K562 (cell line): ENCODE measurements around the gene DDAH2. TPM values are rescaled to one million over a fixed set of nuclear protein-coding genes. Genes with fewer than 3 reads are reported as not detected.
A peak's percentile ranks its signal among the peaks of the same experiment; 100 is the strongest.

ENCODE experiments used
- ADNP ChIP-seq: fragments of 200-800 bp; sonication (Bioruptor generic); IDR thresholded peaks from 2 replicates; pipeline ENCODE4 v1.6.1; 2016; ENCODE audit warnings: missing genetic modification characterization, missing compliant biosample characterization
- ASH1L ChIP-seq: fragments of 450-650 bp; IDR thresholded peaks from 2 replicates; pipeline ENCODE4 v1.6.1; 2018; ENCODE audit warnings: borderline replicate concordance, mild to moderate bottlenecking, low read depth; ENCODE audit not compliant: partially characterized antibody
- ATF7 ChIP-seq: fragments of 450-650 bp; IDR thresholded peaks from 2 replicates; pipeline ENCODE4 v1.7.1; 2014; ENCODE audit warnings: mild to moderate bottlenecking, moderate library complexity
- CC2D1A ChIP-seq: fragments of 450-650 bp; IDR thresholded peaks from 2 replicates; pipeline ENCODE4 v1.6.1; 2017; ENCODE audit warnings: mild to moderate bottlenecking
- E2F1 ChIP-seq: sonication (generic); formaldehyde crosslinking; IDR thresholded peaks from 2 replicates; pipeline ENCODE4 v1.8.1; 2023; ENCODE audit warnings: mild to moderate bottlenecking, missing genetic modification reagents, moderate library complexity
- FUS ChIP-seq: fragments of 200-400 bp; formaldehyde crosslinking; optimal IDR thresholded peaks from 2 replicates; pipeline ENCODE3; 2017; ENCODE audit warnings: low read depth, low read length
- GATAD2B ChIP-seq: fragments of 450-650 bp; IDR thresholded peaks from 2 replicates; pipeline ENCODE4 v1.6.1; 2017; ENCODE audit warnings: mild to moderate bottlenecking, borderline replicate concordance
- HDAC2 ChIP-seq: fragments of 450-650 bp; IDR thresholded peaks from 2 replicates; pipeline ENCODE4 v1.6.1; 2016; ENCODE audit warnings: mild to moderate bottlenecking
- KLF6 ChIP-seq: fragments of 250-450 bp; sonication (Bioruptor Pico); IDR thresholded peaks from 2 replicates; pipeline ENCODE4 v1.4.0; 2020; ENCODE audit warnings: mild to moderate bottlenecking, moderate library complexity, borderline replicate concordance
- MLX ChIP-seq, 2 experiments: fragments of 450-650 bp in 1 of 2; sonication (generic) in 1 of 2; formaldehyde crosslinking; conservative IDR thresholded peaks; 2 replicates each; pipeline versions ENCODE4 v1.4.0 to v1.8.1; 2020 to 2022; ENCODE audit warnings: mild to moderate bottlenecking in 1 of 2, missing genetic modification reagents in 1 of 2
- POLR2AphosphoS5 ChIP-seq: IDR thresholded peaks from 2 replicates; pipeline ENCODE4 v1.6.1; 2011; ENCODE audit warnings: mild to moderate bottlenecking, low read depth, low read length, moderate library complexity; ENCODE audit not compliant: control insufficient read depth, insufficient read depth
- RBM34 ChIP-seq: fragments of 200-400 bp; formaldehyde crosslinking; IDR thresholded peaks from 2 replicates; pipeline ENCODE4 v1.6.1; 2018; ENCODE audit warnings: low read length, borderline replicate concordance; ENCODE audit not compliant: insufficient read depth
- STAG1 ChIP-seq: sonication (generic); formaldehyde crosslinking; IDR thresholded peaks from 2 replicates; pipeline ENCODE4 v1.5.0; 2020; ENCODE audit warnings: missing genetic modification reagents, borderline replicate concordance
- TCF15 ChIP-seq: fragments of 250-450 bp; sonication (Bioruptor Pico); IDR thresholded peaks from 2 replicates; pipeline ENCODE4 v1.8.0; 2022; ENCODE audit warnings: moderate library complexity, mild to moderate bottlenecking, inconsistent platforms
- TSHZ1 ChIP-seq: fragments of 250-450 bp; sonication (Bioruptor Pico); IDR thresholded peaks from 2 replicates; pipeline ENCODE4 v1.4.0; 2020; ENCODE audit warnings: mild to moderate bottlenecking, moderate library complexity
- XRCC5 ChIP-seq: fragments of 200-400 bp; formaldehyde crosslinking; IDR thresholded peaks from 2 replicates; pipeline ENCODE4 v1.6.1; 2017; ENCODE audit warnings: low read depth, mild to moderate bottlenecking, low read length
- YY1 ChIP-seq, 3 experiments: IDR thresholded peaks; 2 replicates each; pipeline ENCODE4 v1.6.1; 2011; ENCODE audit warnings: low read length in 2 of 3, mild to moderate bottlenecking in 2 of 3, moderate library complexity in 2 of 3, borderline replicate concordance in 1 of 3, control low read depth in 1 of 3, low read depth in 1 of 3; ENCODE audit not compliant: insufficient read depth in 3 of 3, insufficient replicate concordance in 2 of 3, control insufficient read depth in 1 of 3, insufficient read length in 1 of 3; ENCODE audit errors: extremely low read depth in 1 of 3
- ZBTB7A ChIP-seq: IDR thresholded peaks from 2 replicates; pipeline ENCODE4 v1.6.1; 2011; ENCODE audit warnings: low read depth, mild to moderate bottlenecking, low read length, moderate library complexity, borderline replicate concordance; ENCODE audit not compliant: control insufficient read depth
- ZNF224 ChIP-seq: sonication (generic); formaldehyde crosslinking; IDR thresholded peaks from 2 replicates; pipeline ENCODE4 v1.8.0; 2022; ENCODE audit warnings: mild to moderate bottlenecking, missing genetic modification reagents
- ZNF23 ChIP-seq: fragments of 250-450 bp; sonication (Bioruptor Pico); IDR thresholded peaks from 2 replicates; pipeline ENCODE4 v1.4.0; 2020; ENCODE audit warnings: mild to moderate bottlenecking
- ZNF24 ChIP-seq: fragments of 450-650 bp; IDR thresholded peaks from 2 replicates; pipeline ENCODE4 v1.6.1; 2016
- ZNF316 ChIP-seq: fragments of 450-650 bp; IDR thresholded peaks from 2 replicates; pipeline ENCODE4 v1.6.1; 2016
- ZNF551 ChIP-seq: fragments of 250-450 bp; sonication (Bioruptor Pico); IDR thresholded peaks from 2 replicates; pipeline ENCODE4 v1.5.0; 2021; ENCODE audit warnings: mild to moderate bottlenecking, moderate library complexity
- polyA plus RNA-seq, 8 experiments: library from polyadenylated mRNA; depleted of rRNA in 4 of 8; stranded (reverse) in 5 of 8; unstranded in 3 of 8; fragments of >200 nt; fragmentation: Nextera tagmentation in 2 of 8; fragmentation: Illumina TruSeq in 1 of 8; extraction: Ambion mirVana in 2 of 8; extraction: Trizol in 1 of 8; gene quantifications; 2 replicates each; pipeline versions ENCODE4 v1.2.1 to v1.2.3, GENCODE V29; 2011 to 2014; ENCODE audit warnings: inconsistent platforms in 1 of 8, missing spikeins in 1 of 8
- total RNA-seq, 7 experiments: library from RNA; depleted of rRNA in 6 of 7; stranded (reverse); fragments of >200 nt in 6 of 7; fragmentation: Illumina TruSeq in 2 of 7; extraction: Trizol in 2 of 7; gene quantifications; 2 replicates each; pipeline versions ENCODE4 v1.2.1 to v1.2.3, GENCODE V29; 2011 to 2021; ENCODE audit warnings: low replicate concordance in 1 of 7

Gene DDAH2
- total and polyA plus RNA-seq, 9 of the 15 experiments (the other 6 are each of a cell fraction or from before 2014, with no cell fraction given), result 1.8 to 45.4 (median 21.4) TPM

GRCh38 chr6:31776989-31777666 lies 48.0 kb upstream of the DDAH2 start, which contains the start of gene VWA7 (continued):
- TF ChIP-seq TCF15 (no peak), ZNF224 (no peak), POLR2AphosphoS5 (peak; percentile 88), YY1 (IDR thresholded peaks at IDR 0.05; ENCODE audit: borderline replicate concordance in 1 of 3, control insufficient read depth in 1 of 3, extremely low read depth in 1 of 3, insufficient read depth in 3 of 3, insufficient read length in 1 of 3, insufficient replicate concordance in 2 of 3, low read depth in 1 of 3, low read length in 2 of 3) (peak in 1 of 3 experiments; percentile 68), E2F1 (peak; percentile 83; the same call in 1 of the 2 replicates), ZBTB7A (peak; percentile 99), ATF7 (peak; percentile 98), MLX (CRISPR knock-in tag; conservative IDR thresholded peaks at IDR 0.05) (peak in 1 of 2 experiments; percentile 22; a peak in 1 of 4 replicates), ASH1L (no peak), ZNF23 (CRISPR knock-in tag) (no peak), ZNF316 (peak; percentile 89), HDAC2 (peak; percentile 96), STAG1 (CRISPR knock-in tag) (no peak), CC2D1A (peak; percentile 67), ZNF551 (CRISPR knock-in tag) (no peak), GATAD2B (no peak), FUS (no peak), XRCC5 (peak; percentile 99), RBM34 (no peak), KLF6 (CRISPR knock-in tag) (peak; percentile 10; the same call in 1 of the 2 replicates), ZNF24 (0 out of 2 replicates have a peak, but pooled peaks have one; percentile 29), TSHZ1 (no peak), ADNP (tag) (no peak)
